Coronary artery (tissue), 2 donors: ENCODE measurements around the gene FAM120A.
A peak's percentile ranks its signal among the peaks of the same experiment; 100 is the strongest.

ENCODE experiments used
- DNase-seq: peaks from one replicate; pipeline ENCODE4 v3.0.0-alpha.2; 2017; ENCODE audit warnings: low spot score
- H3K27ac ChIP-seq, 2 donors: fragments of 200-600 bp; sonication (generic); one replicate each; pipeline ENCODE4 v1.5.1; 2016 to 2019
- H3K4me3 ChIP-seq: fragments of 200-600 bp; sonication (generic); 2 replicates; pipeline ENCODE4 v1.5.1; 2016; ENCODE audit warnings: mild to moderate bottlenecking, moderate library complexity
- TF ChIP-seq, protein P1 (sequence below): fragments of 200-600 bp; sonication (generic); IDR thresholded peaks from one replicate; pipeline ENCODE4 v1.5.1; 2019; ENCODE audit warnings: antibody characterized with exemption

Gene FAM120A

DNA sequence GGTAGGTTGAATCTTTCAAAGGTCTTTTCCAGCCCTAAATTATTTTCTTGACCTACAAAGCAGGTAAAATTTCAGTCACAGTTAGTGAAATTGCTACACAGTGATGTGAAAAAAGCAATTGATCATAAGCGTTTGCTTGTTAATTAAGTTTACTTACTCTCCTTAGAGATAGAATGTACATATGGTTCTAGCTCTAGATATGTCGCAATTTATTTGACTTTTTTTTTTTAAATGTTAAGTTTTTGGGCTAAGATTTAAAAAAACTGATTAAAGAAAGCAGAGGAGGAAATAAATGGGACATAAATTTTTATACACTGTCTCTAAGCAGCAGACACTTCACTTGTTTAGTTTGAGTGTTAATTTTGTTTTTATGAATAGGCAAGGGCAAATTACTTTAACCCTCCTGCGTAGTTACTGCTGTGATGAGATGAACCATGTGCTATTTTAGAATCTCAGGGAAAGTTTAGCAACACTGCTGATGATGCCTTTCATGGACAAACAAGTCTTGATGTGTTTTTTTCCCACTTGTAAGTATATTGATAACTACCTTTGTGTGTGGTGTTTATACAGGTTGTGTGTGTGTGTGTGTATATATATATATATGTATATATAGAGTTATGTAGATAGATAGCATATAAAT, 40.2 kb downstream of the FAM120A start:
- no peak overlapping the region for H3K27ac ChIP-seq
- H3K4me3 ChIP-seq, result no peak overlapping the region
- TF ChIP-seq, protein P1, sequence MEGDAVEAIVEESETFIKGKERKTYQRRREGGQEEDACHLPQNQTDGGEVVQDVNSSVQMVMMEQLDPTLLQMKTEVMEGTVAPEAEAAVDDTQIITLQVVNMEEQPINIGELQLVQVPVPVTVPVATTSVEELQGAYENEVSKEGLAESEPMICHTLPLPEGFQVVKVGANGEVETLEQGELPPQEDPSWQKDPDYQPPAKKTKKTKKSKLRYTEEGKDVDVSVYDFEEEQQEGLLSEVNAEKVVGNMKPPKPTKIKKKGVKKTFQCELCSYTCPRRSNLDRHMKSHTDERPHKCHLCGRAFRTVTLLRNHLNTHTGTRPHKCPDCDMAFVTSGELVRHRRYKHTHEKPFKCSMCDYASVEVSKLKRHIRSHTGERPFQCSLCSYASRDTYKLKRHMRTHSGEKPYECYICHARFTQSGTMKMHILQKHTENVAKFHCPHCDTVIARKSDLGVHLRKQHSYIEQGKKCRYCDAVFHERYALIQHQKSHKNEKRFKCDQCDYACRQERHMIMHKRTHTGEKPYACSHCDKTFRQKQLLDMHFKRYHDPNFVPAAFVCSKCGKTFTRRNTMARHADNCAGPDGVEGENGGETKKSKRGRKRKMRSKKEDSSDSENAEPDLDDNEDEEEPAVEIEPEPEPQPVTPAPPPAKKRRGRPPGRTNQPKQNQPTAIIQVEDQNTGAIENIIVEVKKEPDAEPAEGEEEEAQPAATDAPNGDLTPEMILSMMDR, result no peak
- no peak for DNase-seq

DNA sequence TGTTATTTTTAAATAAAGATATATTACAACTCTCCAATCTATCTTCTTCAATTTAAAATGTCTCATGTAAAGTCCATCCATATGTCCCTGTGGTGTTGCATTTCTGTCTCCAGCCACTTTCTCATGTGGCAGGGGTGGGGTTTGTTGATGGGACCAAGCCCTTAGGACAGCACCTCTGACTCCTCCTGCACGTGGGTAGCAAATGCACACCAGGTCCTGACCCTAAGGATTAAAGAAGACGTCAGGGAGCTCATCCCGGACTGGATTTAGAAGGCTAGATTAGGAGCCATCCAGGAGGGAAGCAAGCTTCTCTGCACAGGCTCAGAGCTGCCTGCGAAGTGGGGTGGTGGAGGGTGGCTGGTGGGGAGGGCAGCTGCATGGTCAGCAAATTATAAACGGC, 40.8 kb downstream of the FAM120A start:
- TF ChIP-seq, protein P1, result no peak
- no peak for DNase-seq
- Histone ChIP-seq H3K4me3 (no peak overlapping the region), H3K27ac (no peak overlapping the region)

DNA sequence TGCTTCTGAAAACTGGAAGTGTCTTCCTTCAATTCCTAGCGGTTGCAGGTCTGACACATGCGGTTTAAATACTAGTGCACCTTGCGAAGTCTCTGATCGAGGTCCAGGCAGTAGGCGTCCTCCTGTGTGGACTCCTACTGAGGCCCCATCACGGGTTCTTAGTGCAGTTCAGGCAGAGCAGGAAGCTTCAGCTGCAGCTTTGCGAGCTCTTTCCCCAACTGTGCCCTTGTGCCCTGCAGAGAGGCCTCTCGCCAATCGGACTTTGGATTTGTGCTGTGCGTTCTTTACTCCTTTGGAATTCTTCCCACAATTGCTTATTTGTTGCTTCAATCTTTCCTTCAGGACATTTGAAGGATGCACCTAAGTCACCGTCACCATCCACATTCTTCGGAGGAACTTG, 42.5 kb downstream of the FAM120A start:
- TF ChIP-seq, protein P1, result no peak
- DNase-seq, result no peak
- H3K4me3 ChIP-seq, result no peak overlapping the region
- H3K27ac ChIP-seq, result no peak overlapping the region

DNA sequence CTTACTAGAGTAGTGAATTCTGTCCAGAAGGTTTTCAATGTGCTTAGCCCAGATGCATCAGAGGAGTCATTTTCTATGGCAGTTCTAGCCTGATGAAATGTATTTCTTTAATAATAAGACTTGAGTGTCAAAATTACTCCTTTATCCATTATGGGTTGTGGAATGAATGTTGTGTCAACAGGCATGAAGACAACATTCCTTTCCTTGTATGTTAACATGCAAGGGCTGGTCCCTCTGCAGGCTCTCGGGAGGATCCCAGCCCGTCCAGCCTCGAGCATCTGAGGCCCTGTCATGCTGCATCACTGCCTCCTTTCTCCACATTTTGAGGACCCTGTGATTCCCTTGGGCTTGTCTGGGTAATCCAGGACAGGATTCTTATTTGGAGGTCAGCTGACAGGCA, 44.8 kb downstream of the FAM120A start:
- DNase-seq, result no peak
- Histone ChIP-seq H3K27ac (no peak overlapping the region), H3K4me3 (no peak overlapping the region)
- TF ChIP-seq, protein P1, result no peak

DNA sequence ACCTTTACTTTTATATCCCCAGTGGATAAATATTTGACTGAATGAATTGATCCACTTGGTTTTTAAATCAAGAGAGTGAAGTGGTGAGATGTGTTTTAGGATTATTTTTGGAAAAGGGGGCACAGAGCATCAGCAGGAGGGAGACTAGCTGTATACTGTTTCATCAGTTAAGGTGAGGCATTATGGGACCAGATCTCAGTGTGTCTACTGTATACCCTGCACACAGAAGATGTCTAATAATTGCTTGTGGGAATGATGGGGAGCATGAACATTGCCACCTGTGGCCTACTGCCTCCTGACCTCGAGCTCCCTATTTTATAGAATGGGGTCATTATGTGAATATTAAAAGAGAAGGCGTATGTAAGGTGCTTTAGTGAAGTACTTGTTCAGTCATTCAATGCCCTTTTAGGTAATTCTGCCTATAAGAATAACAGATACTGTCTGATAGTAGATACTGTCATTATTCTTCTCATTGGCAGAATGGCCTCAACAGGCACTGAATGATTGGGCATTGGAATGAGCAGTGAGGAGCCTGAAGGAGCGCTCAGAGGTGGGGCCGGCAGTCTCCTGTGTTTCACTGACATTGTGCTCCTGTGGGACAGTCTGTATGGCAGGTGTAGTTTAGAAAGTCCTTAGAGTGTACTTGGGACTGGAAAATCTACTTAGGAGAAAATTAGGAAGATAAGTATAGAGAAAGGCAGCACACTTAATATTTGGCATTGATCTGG, 49.2 kb downstream of the FAM120A start:
- Histone ChIP-seq H3K27ac (peak overlapping the region; percentile 32 to 63), H3K4me3 (peak overlapping the region; percentile 67)
- DNase-seq, result no peak
- TF ChIP-seq, protein P1, result no peak

DNA sequence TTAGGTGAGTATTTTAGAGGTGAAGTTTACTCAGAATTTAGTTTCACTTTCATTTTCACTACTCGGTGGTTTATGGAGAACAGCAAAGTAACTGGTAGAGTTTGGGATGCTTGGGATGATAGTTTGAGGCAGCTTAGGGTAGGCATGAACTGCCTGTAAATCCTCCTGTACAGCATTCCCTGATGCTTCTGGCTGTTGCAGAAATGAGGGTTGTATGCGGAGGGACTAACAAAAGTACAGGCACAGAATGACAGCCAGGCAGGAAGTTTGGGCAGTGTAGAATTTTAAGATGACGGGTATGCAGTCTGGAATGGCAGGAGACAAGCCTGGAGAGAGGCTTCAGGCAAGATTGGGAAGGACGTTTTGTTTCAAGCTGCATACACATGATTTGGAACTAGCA, 49.9 kb downstream of the FAM120A start:
- TF ChIP-seq, protein P1, result no peak
- H3K27ac ChIP-seq, result peak overlapping the region; percentile 32 to 63
- peak overlapping the region; percentile 67 for H3K4me3 ChIP-seq
- no peak for DNase-seq

DNA sequence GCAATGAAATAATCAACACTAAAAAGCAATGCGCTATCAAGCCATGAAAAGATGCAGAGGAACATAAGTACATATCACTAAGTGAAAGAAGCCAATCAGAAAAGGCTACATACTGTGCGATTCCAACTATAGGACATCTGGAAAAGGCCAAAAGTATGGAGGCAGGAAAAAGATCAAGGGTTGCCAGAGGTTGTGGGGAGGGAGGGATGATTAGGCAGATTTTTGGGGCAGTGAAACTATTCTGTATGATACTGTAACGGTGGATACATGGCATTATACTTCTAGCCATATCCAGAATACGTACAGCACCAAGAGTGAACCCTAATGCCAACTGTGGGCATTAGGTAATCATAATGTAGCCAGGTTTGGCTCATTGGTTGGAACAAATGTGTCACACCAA, 51.9 kb downstream of the FAM120A start:
- Histone ChIP-seq H3K4me3 (no peak overlapping the region), H3K27ac (no peak overlapping the region)
- TF ChIP-seq, protein P1, result no peak
- no peak for DNase-seq
